Activated CD4-positive, alpha-beta T cell treated with anti-CD3 and anti-CD28 coated beads, Interleukin-2, amount 50 U/mL, for 48 hours (primary cell): ENCODE data around the gene MAPK8IP1.
A peak's percentile ranks its signal among the peaks of the same experiment; 100 is the strongest.

Experiments used
- DNase-seq, 2 experiments: peaks; one replicate each; pipeline ENCODE4 v3.0.0-alpha.2; 2020

Gene MAPK8IP1

GRCh38 chr11:45860348-45860747 is 25.1 kb upstream of the MAPK8IP1 start:
- no peak for DNase-seq

- DNase-seq, result no peak
Observed at GRCh38 chr11:45860764-45861510, 24.5 kb upstream of the MAPK8IP1 start.

GRCh38 chr11:45864041-45864440 is 21.4 kb upstream of the MAPK8IP1 start:
- DNase-seq, result no peak

GRCh38 chr11:45869551-45869950 is 15.9 kb upstream of the MAPK8IP1 start:
- no peak for DNase-seq

GRCh38 chr11:45870706-45871105 is 14.7 kb upstream of the MAPK8IP1 start:
- no peak for DNase-seq

GRCh38 chr11:45871638-45872037 is 13.8 kb upstream of the MAPK8IP1 start:
- no peak for DNase-seq

- DNase-seq, result peak; percentile 25 to 27
Observed at GRCh38 chr11:45872651-45873356, 12.6 kb upstream of the MAPK8IP1 start.

GRCh38 chr11:45876401-45876800 is 9.1 kb upstream of the MAPK8IP1 start:
- DNase-seq, result no peak

GRCh38 chr11:45877221-45877620 is 8.2 kb upstream of the MAPK8IP1 start:
- DNase-seq, result no peak

GRCh38 chr11:45877845-45878244 is 7.6 kb upstream of the MAPK8IP1 start:
- DNase-seq, result no peak

GRCh38 chr11:45879803-45880686 is 5.4 kb upstream of the MAPK8IP1 start:
- no peak for DNase-seq

- no peak for DNase-seq
Observed at GRCh38 chr11:45880772-45881570, 4.5 kb upstream of the MAPK8IP1 start.

GRCh38 chr11:45881708-45882368 is 3.6 kb upstream of the MAPK8IP1 start:
- DNase-seq, result no peak

- DNase-seq, result no peak
Observed at GRCh38 chr11:45884596-45885185, 760 bp upstream of the MAPK8IP1 start.

- no peak for DNase-seq
Observed at GRCh38 chr11:45885921-45886721, 670 bp downstream of the MAPK8IP1 start.

GRCh38 chr11:45886816-45887520 is 1.5 kb downstream of the MAPK8IP1 start:
- DNase-seq, result no peak

- no peak for DNase-seq
Observed at GRCh38 chr11:45887587-45887986, 2.1 kb downstream of the MAPK8IP1 start.

GRCh38 chr11:45889555-45889954 is 4.1 kb downstream of the MAPK8IP1 start:
- no peak for DNase-seq

- DNase-seq, result no peak
Observed at GRCh38 chr11:45889966-45890365, 4.5 kb downstream of the MAPK8IP1 start.
